Endothelial cell of umbilical vein (primary cell): Measurements from ENCODE around the gene IGSF3. TPM values are rescaled to one million over a fixed set of nuclear protein-coding genes. Genes with fewer than 3 reads are reported as not detected.
"Not testable (repeated sequence)": the region's sequence is repeated elsewhere in the genome, so short reads cannot be mapped to it uniquely, and the experiment has no call there.

Experiments used
- BruUV-seq: library from RNA; stranded (reverse); fragments of 400-500 nt; replicated peaks from 2 replicates; lab custom pipeline; 2021; lab: Mats Ljungman, UMichigan
- CTCF ChIA-PET: fragments of 300-600, 350-600 bp; sonication (Branson Sonifier 250); formaldehyde crosslinking; loops from one replicate; lab custom pipeline; 2021; ENCODE audit warnings: antibody characterized with exemption, inconsistent platforms; lab: Charles Lee
- POLR2A ChIA-PET: fragments of 300-600, 350-600 bp; sonication (Branson Sonifier 250); formaldehyde crosslinking; loops from one replicate; lab custom pipeline; 2021; ENCODE audit warnings: antibody characterized with exemption, inconsistent platforms; lab: Charles Lee
- DNase-seq: peaks from one replicate; pipeline ENCODE4 v3.0.0-alpha.2; 2011; ENCODE audit warnings: low read depth, low spot score
- FAIRE-seq: peaks from 2 replicates; lab custom pipeline; 2011; peaks lifted over from hg19 to GRCh38; lab: Jason Lieb, UNC
- H2AFZ ChIP-seq: 2 replicates; pipeline ENCODE4 v1.6.0; 2012; ENCODE audit warnings: low read depth, low read length, control low read depth, inconsistent platforms
- H3K27ac ChIP-seq: 2 replicates; pipeline ENCODE4 v1.5.1; 2011; ENCODE audit warnings: low read depth, mild to moderate bottlenecking, control low read depth, low read length, moderate library complexity; ENCODE audit not compliant: insufficient read depth
- H3K27me3 ChIP-seq, 2 experiments: 2 replicates each; pipeline versions ENCODE4 v1.6.0 to v1.6.1; 2011; ENCODE audit warnings: low read length in 2 of 2, mixed read lengths in 1 of 2; ENCODE audit not compliant: control insufficient read depth in 2 of 2, insufficient read depth in 2 of 2
- H3K36me3 ChIP-seq, 2 experiments: 2 replicates in 1 of 2; 3 replicates in 1 of 2; pipeline ENCODE4 v1.5.1; 2011; ENCODE audit warnings: low read length in 2 of 2, mild to moderate bottlenecking in 1 of 2, moderate library complexity in 1 of 2; ENCODE audit not compliant: control insufficient read depth in 2 of 2, insufficient read depth in 2 of 2; ENCODE audit errors: extremely low read depth in 1 of 2
- H3K4me1 ChIP-seq: 3 replicates; pipeline ENCODE4 v1.5.1; 2011; ENCODE audit warnings: mild to moderate bottlenecking, low read length; ENCODE audit not compliant: control insufficient read depth, insufficient read depth; ENCODE audit errors: extremely low read depth
- H3K4me2 ChIP-seq: 2 replicates; pipeline ENCODE4 v1.6.1; 2011; ENCODE audit warnings: low read length, control low read depth, mixed read lengths; ENCODE audit not compliant: insufficient read depth
- H3K4me3 ChIP-seq, 3 experiments: fragments of 200-600 bp in 1 of 3; sonication (generic), shearing (Covaris generic) in 1 of 3; replicated peaks in 1 of 3; 2 replicates each; pipeline ENCODE4 v1.5.1; 2011 to 2016; ENCODE audit warnings: control low read depth in 3 of 3, low read length in 3 of 3, mild to moderate bottlenecking in 2 of 3, inconsistent platforms in 1 of 3, low read depth in 1 of 3, moderate library complexity in 1 of 3; ENCODE audit not compliant: insufficient read depth in 1 of 3
- H3K79me2 ChIP-seq: 2 replicates; pipeline ENCODE4 v1.6.0; 2012; ENCODE audit warnings: low read length, inconsistent platforms; ENCODE audit not compliant: control insufficient read depth, insufficient read depth
- H3K9ac ChIP-seq: replicated peaks from 2 replicates; pipeline ENCODE3; 2011; ENCODE audit warnings: low read length, control low read depth; ENCODE audit not compliant: insufficient read depth; ENCODE audit errors: extremely low read depth
- H3K9me1 ChIP-seq: replicated peaks from 3 replicates; pipeline ENCODE4 v1.6.0; 2011; ENCODE audit warnings: mild to moderate bottlenecking, low read length; ENCODE audit not compliant: control insufficient read depth, insufficient read depth; ENCODE audit errors: extremely low read depth
- H3K9me3 ChIP-seq: replicated peaks from 2 replicates; pipeline ENCODE4 v1.5.1; 2012; ENCODE audit warnings: low read length, inconsistent platforms; ENCODE audit not compliant: control insufficient read depth, insufficient read depth
- H4K20me1 ChIP-seq: replicated peaks from 2 replicates; pipeline ENCODE3; 2011; ENCODE audit warnings: mild to moderate bottlenecking, low read length; ENCODE audit not compliant: control insufficient read depth, insufficient read depth; ENCODE audit errors: extremely low read depth
- EZH2 ChIP-seq: IDR thresholded peaks from 2 replicates; pipeline ENCODE4 v1.6.1; 2012; ENCODE audit warnings: borderline replicate concordance, low read depth, mild to moderate bottlenecking, moderate library complexity, low read length, inconsistent platforms; ENCODE audit not compliant: severe bottlenecking
- FOS ChIP-seq: IDR thresholded peaks from 2 replicates; pipeline ENCODE4 v1.6.1; 2011; ENCODE audit warnings: mild to moderate bottlenecking, low read length, moderate library complexity, borderline replicate concordance; ENCODE audit not compliant: insufficient read depth
- GATA2 ChIP-seq: IDR thresholded peaks from 2 replicates; pipeline ENCODE4 v1.7.0; 2011; ENCODE audit warnings: low read depth, mild to moderate bottlenecking, moderate library complexity, mixed read lengths, low read length; ENCODE audit not compliant: insufficient read length, insufficient read depth
- JUN ChIP-seq: IDR thresholded peaks from 2 replicates; pipeline ENCODE4 v1.6.1; 2011; ENCODE audit warnings: borderline replicate concordance, low read depth; ENCODE audit not compliant: insufficient read length, insufficient read depth
- MYC ChIP-seq: IDR thresholded peaks from one replicate; pipeline ENCODE4 v1.6.1; 2011; ENCODE audit warnings: mild to moderate bottlenecking, low read depth, low read length
- POLR2A ChIP-seq: IDR thresholded peaks from 2 replicates; pipeline ENCODE4 v1.6.1; 2012; ENCODE audit warnings: low read depth, mild to moderate bottlenecking, control low read depth, low read length
- POLR2AphosphoS5 ChIP-seq: IDR thresholded peaks from 2 replicates; pipeline ENCODE4 v1.6.1; 2012; ENCODE audit warnings: low read depth, mild to moderate bottlenecking, control low read depth, low read length, moderate library complexity; ENCODE audit not compliant: insufficient read depth
- dilution Hi-C: fragments of 300-500 bp; cut with MboI; formaldehyde crosslinking; loops from one replicate; pipeline ENCODE4 v1.15.0; 2019; ENCODE audit warnings: low sequenced_read_pairs; ENCODE audit not compliant: extremely low pct_ligation_motif_present
- intact Hi-C: fragments of 100-400 bp; cut with micrococcal nuclease; formaldehyde crosslinking; loops from one replicate; pipeline ENCODE4 v1.10.0; 2022
- polyA plus RNA-seq, 4 experiments: library from polyadenylated mRNA; depleted of rRNA in 3 of 4; stranded (reverse) in 3 of 4; unstranded in 1 of 4; fragments of >200 nt; gene quantifications; 2 replicates each; pipeline versions ENCODE4 v1.2.1 to v1.2.3, GENCODE V29; 2011 to 2012; ENCODE audit warnings: missing spikeins in 1 of 4
- total RNA-seq: library from RNA; stranded (reverse); gene quantifications from 2 replicates; pipeline ENCODE4 v1.2.3, GENCODE V29; 2021
- TF ChIP-seq, protein P1 (sequence below): IDR thresholded peaks from 2 replicates; pipeline ENCODE4 v1.6.1; 2011; ENCODE audit not compliant: insufficient read depth, insufficient read length
- TF ChIP-seq, protein P2 (sequence below), 2 donors: IDR thresholded peaks; 1 replicate in 1 of 2; 2 replicates in 1 of 2; pipeline ENCODE4 v1.5.1; 2011; ENCODE audit warnings: low read length in 2 of 2, mild to moderate bottlenecking in 2 of 2, moderate library complexity in 2 of 2, control low read depth in 1 of 2, inconsistent platforms in 1 of 2, low read depth in 1 of 2; ENCODE audit not compliant: insufficient read depth in 1 of 2; ENCODE audit errors: extremely low read depth in 1 of 2

IGSF3 gene
- total and polyA plus RNA-seq, 2 donors (not counting 3 experiments of a cell fraction or from before 2014, with no cell fraction given): 0.63 to 2.2 TPM

DNA sequence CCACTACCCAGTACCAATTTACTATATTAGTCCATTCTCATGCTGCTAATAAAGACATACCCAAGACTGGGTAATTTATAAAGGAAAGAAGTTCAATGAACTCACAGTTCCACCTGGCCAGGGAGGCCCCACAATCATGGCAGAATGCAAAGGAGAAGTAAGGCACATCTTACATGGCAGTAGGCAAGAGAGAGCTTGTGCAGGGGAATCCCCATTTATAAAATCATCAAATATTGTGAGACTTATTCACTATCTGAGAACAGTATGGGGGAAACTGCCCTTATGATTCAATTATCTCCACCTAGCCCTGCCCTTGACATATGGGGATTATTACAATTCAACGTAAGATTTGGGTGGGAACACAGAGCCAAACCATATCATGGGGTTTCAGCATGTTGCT lies 103.1 kb downstream of the IGSF3 start:
- CTCF ChIA-PET: interaction anchor here (1.1 kb wide), 1 partner anchor 10 kb away, joined by 3 read pairs; no protein-coding TSS in a partner anchor
- intact Hi-C loops: loop anchor here (10.0 kb wide), 1 partner anchor 60 kb away; no protein-coding TSS in a partner anchor

DNA sequence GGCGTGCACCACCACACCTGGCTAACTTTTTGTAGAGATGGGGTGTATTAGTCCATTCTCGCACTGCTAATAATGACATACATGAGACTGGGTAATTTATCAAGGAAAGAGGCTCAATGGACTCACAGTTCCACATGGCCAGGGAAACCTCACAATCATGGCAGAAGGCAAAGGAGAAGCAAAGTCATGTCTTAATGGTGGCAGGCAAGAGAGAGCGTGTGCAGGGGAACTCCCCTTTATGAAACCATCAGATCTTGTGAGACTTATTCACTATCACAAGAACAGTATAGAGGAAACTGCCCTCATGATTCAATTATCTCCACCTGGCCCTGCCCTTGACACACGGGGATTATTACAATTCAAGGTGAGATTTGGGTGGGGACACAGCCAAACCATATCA lies 105.1 kb downstream of the IGSF3 start:
- intact Hi-C loops: loop anchor here (10.0 kb wide), 1 partner anchor 58 kb away; no protein-coding TSS in a partner anchor
- BruUV-seq, CTCF ChIA-PET, H4K20me1 ChIP-seq, DNase-seq, H3K9me1 ChIP-seq, H3K27me3 ChIP-seq, H3K9me3 ChIP-seq, H3K27ac ChIP-seq, POLR2A ChIA-PET, H3K36me3 ChIP-seq, H3K4me1 ChIP-seq, FAIRE-seq, H2AFZ ChIP-seq, H3K4me3 ChIP-seq, H3K9ac ChIP-seq, H3K4me2 ChIP-seq, dilution Hi-C loops: not testable (repeated sequence)
- peaks cover 12% of the 10 kb centered on the region for H3K79me2 ChIP-seq

More for the DNA sequence above, 103.1 kb downstream of the IGSF3 start:
- dilution Hi-C loops: no loop called here
- Histone ChIP-seq H3K4me1 (no peaks in the 10 kb centered on the region), H2AFZ (no peak overlapping the region), H3K4me3 (no peak overlapping the region), H3K9me3 (no peaks in the 10 kb centered on the region), H3K4me2 (no peak overlapping the region), H3K79me2 (peaks cover 14% of the 10 kb centered on the region), H3K9ac (no peak overlapping the region), H3K36me3 (no peaks in the 10 kb centered on the region), H4K20me1 (no peaks in the 10 kb centered on the region), H3K9me1 (no peaks in the 10 kb centered on the region), H3K27me3 (no peaks in the 10 kb centered on the region), H3K27ac (no peak overlapping the region)
- DNase-seq (no peak), FAIRE-seq (no peak)
- TF ChIP-seq FOS: no peak
- TF ChIP-seq EZH2: no peak
- no peak for TF ChIP-seq MYC
- TF ChIP-seq JUN: no peak
- TF ChIP-seq, protein P1, sequence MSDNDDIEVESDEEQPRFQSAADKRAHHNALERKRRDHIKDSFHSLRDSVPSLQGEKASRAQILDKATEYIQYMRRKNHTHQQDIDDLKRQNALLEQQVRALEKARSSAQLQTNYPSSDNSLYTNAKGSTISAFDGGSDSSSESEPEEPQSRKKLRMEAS: no peak
- no peak for TF ChIP-seq GATA2
- TF ChIP-seq, protein P2, sequence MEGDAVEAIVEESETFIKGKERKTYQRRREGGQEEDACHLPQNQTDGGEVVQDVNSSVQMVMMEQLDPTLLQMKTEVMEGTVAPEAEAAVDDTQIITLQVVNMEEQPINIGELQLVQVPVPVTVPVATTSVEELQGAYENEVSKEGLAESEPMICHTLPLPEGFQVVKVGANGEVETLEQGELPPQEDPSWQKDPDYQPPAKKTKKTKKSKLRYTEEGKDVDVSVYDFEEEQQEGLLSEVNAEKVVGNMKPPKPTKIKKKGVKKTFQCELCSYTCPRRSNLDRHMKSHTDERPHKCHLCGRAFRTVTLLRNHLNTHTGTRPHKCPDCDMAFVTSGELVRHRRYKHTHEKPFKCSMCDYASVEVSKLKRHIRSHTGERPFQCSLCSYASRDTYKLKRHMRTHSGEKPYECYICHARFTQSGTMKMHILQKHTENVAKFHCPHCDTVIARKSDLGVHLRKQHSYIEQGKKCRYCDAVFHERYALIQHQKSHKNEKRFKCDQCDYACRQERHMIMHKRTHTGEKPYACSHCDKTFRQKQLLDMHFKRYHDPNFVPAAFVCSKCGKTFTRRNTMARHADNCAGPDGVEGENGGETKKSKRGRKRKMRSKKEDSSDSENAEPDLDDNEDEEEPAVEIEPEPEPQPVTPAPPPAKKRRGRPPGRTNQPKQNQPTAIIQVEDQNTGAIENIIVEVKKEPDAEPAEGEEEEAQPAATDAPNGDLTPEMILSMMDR (IDR thresholded peaks at IDR 0.05; ENCODE audit: extremely low read depth in 1 of 2, insufficient read depth in 1 of 2, low read depth in 1 of 2, low read length in 2 of 2): no peak
- TF ChIP-seq POLR2AphosphoS5: no peak
- no peak for TF ChIP-seq POLR2A
- BruUV-seq: no TSS peak
- POLR2A ChIA-PET: no interaction called here
